ENCODE measurements around the gene KLK8.

DNA sequence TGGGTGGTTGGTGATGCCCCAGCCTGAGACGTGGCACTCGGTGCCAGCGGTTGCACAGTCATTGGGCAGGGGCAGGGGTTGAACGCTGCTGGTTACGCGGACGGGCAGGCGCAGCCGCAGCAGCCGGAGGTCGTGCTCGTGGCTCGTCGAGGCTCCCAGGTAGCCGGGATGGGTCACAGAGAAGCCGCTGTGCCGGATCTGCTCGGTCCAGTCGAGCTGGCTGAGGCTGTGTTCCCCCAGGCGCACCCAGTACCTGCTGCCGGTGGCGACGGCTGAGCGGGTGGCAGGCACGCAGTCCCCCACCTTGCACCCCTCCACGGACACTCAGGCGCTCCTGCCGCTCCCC is 30.4 kb upstream of the KLK8 start:
- TF ChIP-seq CTCF (IDR thresholded peaks at IDR 0.05; ENCODE audit: borderline replicate concordance, extremely low read depth, low read length, poor library complexity, severe bottlenecking) (no peak), EZH2 (IDR thresholded peaks at IDR 0.05; ENCODE audit: borderline replicate concordance, low read depth, low read length, severe bottlenecking) (no peak)
